Liver (tissue), 9 donors: Measurements from ENCODE around the gene ZFYVE19. TPM values are rescaled to one million over a fixed set of nuclear protein-coding genes. Genes with fewer than 3 reads are reported as not detected.

ENCODE experiments used
- DNase-seq: peaks from one replicate; pipeline ENCODE4 v3.0.0-alpha.2; 2017; ENCODE audit warnings: low spot score
- H3K27ac ChIP-seq, 2 donors: one replicate each; pipeline ENCODE4 v1.7.0; 2013; ENCODE audit warnings: inconsistent platforms in 2 of 2, low read length in 2 of 2, control low read depth in 1 of 2, low read depth in 1 of 2, mild to moderate bottlenecking in 1 of 2
- H3K27me3 ChIP-seq, 4 donors: one replicate each; pipeline versions ENCODE4 v1.6.1 to v1.7.0; 2013; ENCODE audit warnings: low read length in 3 of 4, inconsistent platforms in 1 of 4, mild to moderate bottlenecking in 1 of 4, moderate library complexity in 1 of 4; ENCODE audit not compliant: control insufficient read depth in 4 of 4, insufficient read depth in 4 of 4
- H3K36me3 ChIP-seq, 4 donors: one replicate each; pipeline versions ENCODE4 v1.6.1 to v1.7.0; 2013; ENCODE audit warnings: low read length in 3 of 4, mild to moderate bottlenecking in 3 of 4, low read depth in 1 of 4, moderate library complexity in 1 of 4; ENCODE audit not compliant: control insufficient read depth in 4 of 4, insufficient read depth in 3 of 4
- H3K4me1 ChIP-seq, 4 donors: one replicate each; pipeline versions ENCODE4 v1.6.1 to v1.7.0; 2013; ENCODE audit warnings: low read length in 3 of 4, mild to moderate bottlenecking in 3 of 4, moderate library complexity in 1 of 4; ENCODE audit not compliant: control insufficient read depth in 4 of 4, insufficient read depth in 4 of 4
- H3K4me3 ChIP-seq, 3 donors: one replicate each; pipeline versions ENCODE4 v1.6.1 to v1.7.0; 2013; ENCODE audit warnings: low read length in 3 of 3, control low read depth in 1 of 3, low read depth in 1 of 3, mild to moderate bottlenecking in 1 of 3
- H3K9ac ChIP-seq, 2 donors: one replicate each; pipeline ENCODE4 v1.7.0; 2013; ENCODE audit warnings: low read length in 2 of 2, mild to moderate bottlenecking in 2 of 2, moderate library complexity in 2 of 2, control low read depth in 1 of 2, low read depth in 1 of 2
- H3K9me3 ChIP-seq, 4 donors: one replicate each; pipeline versions ENCODE4 v1.6.1 to v1.7.0; 2013; ENCODE audit warnings: low read length in 3 of 4; ENCODE audit not compliant: control insufficient read depth in 4 of 4
- ATF3 ChIP-seq: IDR thresholded peaks from 2 replicates; pipeline ENCODE4 v1.6.1; 2016; ENCODE audit warnings: antibody characterized with exemption
- FOXA1 ChIP-seq: IDR thresholded peaks from 2 replicates; pipeline ENCODE4 v1.6.1; 2016; ENCODE audit warnings: antibody characterized with exemption
- FOXA2 ChIP-seq: IDR thresholded peaks from 2 replicates; pipeline ENCODE4 v1.6.1; 2016; ENCODE audit warnings: antibody characterized with exemption
- GABPA ChIP-seq, 2 donors: IDR thresholded peaks in 1 of 2; conservative IDR thresholded peaks in 1 of 2; 2 replicates each; pipeline ENCODE4 v1.6.1; 2016; ENCODE audit warnings: antibody characterized with exemption in 2 of 2, mild to moderate bottlenecking in 1 of 2, moderate library complexity in 1 of 2
- HNF4A ChIP-seq, 2 donors: conservative IDR thresholded peaks; 2 replicates each; pipeline ENCODE4 v1.6.1; 2016; ENCODE audit warnings: antibody characterized with exemption in 2 of 2, mild to moderate bottlenecking in 2 of 2
- HNF4G ChIP-seq: IDR thresholded peaks from 2 replicates; pipeline ENCODE4 v1.6.1; 2016; ENCODE audit warnings: antibody characterized with exemption
- JUND ChIP-seq, 2 donors: IDR thresholded peaks; 2 replicates each; pipeline ENCODE4 v1.6.1; 2016; ENCODE audit warnings: antibody characterized with exemption in 2 of 2
- NR2F2 ChIP-seq: IDR thresholded peaks from 2 replicates; pipeline ENCODE4 v1.6.1; 2016; ENCODE audit warnings: antibody characterized with exemption
- RAD21 ChIP-seq, 2 donors: IDR thresholded peaks; 2 replicates each; pipeline ENCODE4 v1.6.1; 2016; ENCODE audit warnings: antibody characterized with exemption in 2 of 2, mild to moderate bottlenecking in 2 of 2
- RXRA ChIP-seq, 2 donors: IDR thresholded peaks; 2 replicates each; pipeline ENCODE4 v1.6.1; 2017 to 2018; ENCODE audit warnings: antibody characterized with exemption in 2 of 2, mild to moderate bottlenecking in 1 of 2
- SP1 ChIP-seq: IDR thresholded peaks from 2 replicates; pipeline ENCODE4 v1.6.1; 2018; ENCODE audit warnings: antibody characterized with exemption, mild to moderate bottlenecking
- TAF1 ChIP-seq: conservative IDR thresholded peaks from 2 replicates; pipeline ENCODE4 v1.6.1; 2016; ENCODE audit warnings: antibody characterized with exemption, mild to moderate bottlenecking
- YY1 ChIP-seq: IDR thresholded peaks from 2 replicates; pipeline ENCODE4 v1.6.1; 2016; ENCODE audit warnings: antibody characterized with exemption, mild to moderate bottlenecking
- ZBTB33 ChIP-seq: IDR thresholded peaks from 2 replicates; pipeline ENCODE4 v1.6.1; 2016; ENCODE audit warnings: antibody characterized with exemption
- WGBS: extraction: QIAGEN DNeasy Blood & Tissue Kit; methylation state at CpG from one replicate; pipeline ENCODE4 v1.1.7; 2013; 5-methylcytosine and 5-hydroxymethylcytosine counted together
- polyA plus RNA-seq, 2 donors: library from polyadenylated mRNA; stranded (reverse) in 1 of 2; unstranded in 1 of 2; fragments of 200-250 nt in 1 of 2; fragments of >200 nt in 1 of 2; fragmentation: Nextera tagmentation in 1 of 2; extraction: Ambion mirVana in 1 of 2; gene quantifications; one replicate each; pipeline versions ENCODE4 v1.2.1 to v1.2.3, GENCODE V29; 2013 to 2015
- total RNA-seq, 2 donors: library from RNA; depleted of rRNA; stranded (reverse); fragments of >200 nt; gene quantifications; one replicate each; pipeline ENCODE4 v1.2.3, GENCODE V29; 2014
- TF ChIP-seq, protein P1 (sequence below): IDR thresholded peaks from 2 replicates; pipeline ENCODE4 v1.6.1; 2016; ENCODE audit warnings: antibody characterized with exemption, mild to moderate bottlenecking
- TF ChIP-seq, protein P2 (sequence below): IDR thresholded peaks from 2 replicates; pipeline ENCODE4 v1.6.1; 2016; ENCODE audit warnings: antibody characterized with exemption
- TF ChIP-seq, protein P3 (sequence below): fragments of 150-350 bp; IDR thresholded peaks from 2 replicates; pipeline ENCODE4 v1.5.1; 2017; ENCODE audit warnings: improper control_type of control experiment, low read depth, low read length; ENCODE audit not compliant: missing input control
- donor health status: healthy.
- donor health status: healthy.
- donor health status: healthy.
- donor health status: healthy.
- donor health status: healthy.

ZFYVE19 gene
- total and polyA plus RNA-seq, 4 donors, result 10.4 to 41.2 (median 19.7) TPM

GRCh38 chr15:40855706-40856234, 48.9 kb downstream of the ZFYVE19 start:
- WGBS, result 87% methylated on average over 13 of the region's 13 CpGs
- H3K9ac ChIP-seq, result no peak overlapping the region
- H3K27ac ChIP-seq, result no peak overlapping the region
- H3K9me3 ChIP-seq, result no peaks in the 10 kb centered on the region
- DNase-seq, result no peak
- no peaks in the 10 kb centered on the region for H3K36me3 ChIP-seq
- TF ChIP-seq HNF4A (conservative IDR thresholded peaks at IDR 0.05) (no peak), FOXA1 (no peak), RXRA (IDR thresholded peaks at IDR 0.05) (no peak), NR2F2 (no peak), GABPA (IDR thresholded peaks at IDR 0.05 in 1 of 2, conservative IDR thresholded peaks at IDR 0.05 in 1 of 2) (no peak), ATF3 (no peak), YY1 (no peak), JUND (IDR thresholded peaks at IDR 0.05) (no peak), HNF4G (no peak), RAD21 (IDR thresholded peaks at IDR 0.05) (no peak), TAF1 (no peak), SP1 (no peak), ZBTB33 (no peak)
- TF ChIP-seq, protein P1, sequence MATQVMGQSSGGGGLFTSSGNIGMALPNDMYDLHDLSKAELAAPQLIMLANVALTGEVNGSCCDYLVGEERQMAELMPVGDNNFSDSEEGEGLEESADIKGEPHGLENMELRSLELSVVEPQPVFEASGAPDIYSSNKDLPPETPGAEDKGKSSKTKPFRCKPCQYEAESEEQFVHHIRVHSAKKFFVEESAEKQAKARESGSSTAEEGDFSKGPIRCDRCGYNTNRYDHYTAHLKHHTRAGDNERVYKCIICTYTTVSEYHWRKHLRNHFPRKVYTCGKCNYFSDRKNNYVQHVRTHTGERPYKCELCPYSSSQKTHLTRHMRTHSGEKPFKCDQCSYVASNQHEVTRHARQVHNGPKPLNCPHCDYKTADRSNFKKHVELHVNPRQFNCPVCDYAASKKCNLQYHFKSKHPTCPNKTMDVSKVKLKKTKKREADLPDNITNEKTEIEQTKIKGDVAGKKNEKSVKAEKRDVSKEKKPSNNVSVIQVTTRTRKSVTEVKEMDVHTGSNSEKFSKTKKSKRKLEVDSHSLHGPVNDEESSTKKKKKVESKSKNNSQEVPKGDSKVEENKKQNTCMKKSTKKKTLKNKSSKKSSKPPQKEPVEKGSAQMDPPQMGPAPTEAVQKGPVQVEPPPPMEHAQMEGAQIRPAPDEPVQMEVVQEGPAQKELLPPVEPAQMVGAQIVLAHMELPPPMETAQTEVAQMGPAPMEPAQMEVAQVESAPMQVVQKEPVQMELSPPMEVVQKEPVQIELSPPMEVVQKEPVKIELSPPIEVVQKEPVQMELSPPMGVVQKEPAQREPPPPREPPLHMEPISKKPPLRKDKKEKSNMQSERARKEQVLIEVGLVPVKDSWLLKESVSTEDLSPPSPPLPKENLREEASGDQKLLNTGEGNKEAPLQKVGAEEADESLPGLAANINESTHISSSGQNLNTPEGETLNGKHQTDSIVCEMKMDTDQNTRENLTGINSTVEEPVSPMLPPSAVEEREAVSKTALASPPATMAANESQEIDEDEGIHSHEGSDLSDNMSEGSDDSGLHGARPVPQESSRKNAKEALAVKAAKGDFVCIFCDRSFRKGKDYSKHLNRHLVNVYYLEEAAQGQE, result no peak
- TF ChIP-seq, protein P2, sequence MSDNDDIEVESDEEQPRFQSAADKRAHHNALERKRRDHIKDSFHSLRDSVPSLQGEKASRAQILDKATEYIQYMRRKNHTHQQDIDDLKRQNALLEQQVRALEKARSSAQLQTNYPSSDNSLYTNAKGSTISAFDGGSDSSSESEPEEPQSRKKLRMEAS, result no peak
- TF ChIP-seq, protein P3, sequence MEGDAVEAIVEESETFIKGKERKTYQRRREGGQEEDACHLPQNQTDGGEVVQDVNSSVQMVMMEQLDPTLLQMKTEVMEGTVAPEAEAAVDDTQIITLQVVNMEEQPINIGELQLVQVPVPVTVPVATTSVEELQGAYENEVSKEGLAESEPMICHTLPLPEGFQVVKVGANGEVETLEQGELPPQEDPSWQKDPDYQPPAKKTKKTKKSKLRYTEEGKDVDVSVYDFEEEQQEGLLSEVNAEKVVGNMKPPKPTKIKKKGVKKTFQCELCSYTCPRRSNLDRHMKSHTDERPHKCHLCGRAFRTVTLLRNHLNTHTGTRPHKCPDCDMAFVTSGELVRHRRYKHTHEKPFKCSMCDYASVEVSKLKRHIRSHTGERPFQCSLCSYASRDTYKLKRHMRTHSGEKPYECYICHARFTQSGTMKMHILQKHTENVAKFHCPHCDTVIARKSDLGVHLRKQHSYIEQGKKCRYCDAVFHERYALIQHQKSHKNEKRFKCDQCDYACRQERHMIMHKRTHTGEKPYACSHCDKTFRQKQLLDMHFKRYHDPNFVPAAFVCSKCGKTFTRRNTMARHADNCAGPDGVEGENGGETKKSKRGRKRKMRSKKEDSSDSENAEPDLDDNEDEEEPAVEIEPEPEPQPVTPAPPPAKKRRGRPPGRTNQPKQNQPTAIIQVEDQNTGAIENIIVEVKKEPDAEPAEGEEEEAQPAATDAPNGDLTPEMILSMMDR, result no peak
- peaks cover 0 to 11% (median 3%) of the 10 kb centered on the region in 4 donors for H3K4me1 ChIP-seq
- H3K4me3 ChIP-seq, result no peak overlapping the region
- no peaks in the 10 kb centered on the region for H3K27me3 ChIP-seq

DNA sequence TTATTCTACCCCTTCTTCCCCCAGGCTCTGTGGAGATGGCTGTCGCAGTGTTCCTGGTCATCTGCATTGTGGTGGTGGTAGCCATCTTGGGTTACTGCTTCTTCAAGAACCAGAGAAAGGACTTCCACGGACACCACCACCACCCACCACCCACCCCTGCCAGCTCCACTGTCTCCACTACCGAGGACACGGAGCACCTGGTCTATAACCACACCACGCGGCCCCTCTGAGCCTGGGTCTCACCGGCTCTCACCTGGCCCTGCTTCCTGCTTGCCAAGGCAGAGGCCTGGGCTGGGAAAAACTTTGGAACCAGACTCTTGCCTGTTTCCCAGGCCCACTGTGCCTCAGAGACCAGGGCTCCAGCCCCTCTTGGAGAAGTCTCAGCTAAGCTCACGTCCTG, 49.9 kb downstream of the ZFYVE19 start:
- H3K9ac ChIP-seq, result no peak overlapping the region
- WGBS, result 69% methylated on average over 8 of the region's 8 CpGs

More for the DNA sequence above, 49.9 kb downstream of the ZFYVE19 start:
- Histone ChIP-seq H3K9me3 (no peaks in the 10 kb centered on the region), H3K4me3 (no peak overlapping the region), H3K36me3 (no peaks in the 10 kb centered on the region), H3K27ac (no peak overlapping the region), H3K27me3 (no peaks in the 10 kb centered on the region), H3K4me1 (peaks cover 0 to 11% (median 3%) of the 10 kb centered on the region in 4 donors)
- no peak for DNase-seq
- TF ChIP-seq HNF4A (conservative IDR thresholded peaks at IDR 0.05) (no peak), FOXA1 (no peak), HNF4G (no peak), RXRA (IDR thresholded peaks at IDR 0.05) (no peak), FOXA2 (no peak), JUND (IDR thresholded peaks at IDR 0.05) (no peak)
- TF ChIP-seq, protein P1, result no peak
